LoVo (cell line): ENCODE measurements around the gene RAF1.
"Not testable (repeated sequence)": the region's sequence is repeated elsewhere in the genome, so short reads cannot be mapped to it uniquely, and the experiment has no call there.

Source experiments
- DNase-seq: peaks from one replicate; pipeline ENCODE4 v3.0.0-alpha.2; 2016; ENCODE audit warnings: low spot score

The RAF1 gene

GRCh38 chr3:12675115-12675810 is 11.3 kb upstream of the RAF1 start:
- DNase-seq = no peak

- DNase-seq = not testable (repeated sequence)
These were observed 10.2 kb upstream of the RAF1 start for GRCh38 chr3:12673956-12674736.

- no peak for DNase-seq
These were observed 7.2 kb upstream of the RAF1 start for GRCh38 chr3:12671120-12671450.

DNA sequence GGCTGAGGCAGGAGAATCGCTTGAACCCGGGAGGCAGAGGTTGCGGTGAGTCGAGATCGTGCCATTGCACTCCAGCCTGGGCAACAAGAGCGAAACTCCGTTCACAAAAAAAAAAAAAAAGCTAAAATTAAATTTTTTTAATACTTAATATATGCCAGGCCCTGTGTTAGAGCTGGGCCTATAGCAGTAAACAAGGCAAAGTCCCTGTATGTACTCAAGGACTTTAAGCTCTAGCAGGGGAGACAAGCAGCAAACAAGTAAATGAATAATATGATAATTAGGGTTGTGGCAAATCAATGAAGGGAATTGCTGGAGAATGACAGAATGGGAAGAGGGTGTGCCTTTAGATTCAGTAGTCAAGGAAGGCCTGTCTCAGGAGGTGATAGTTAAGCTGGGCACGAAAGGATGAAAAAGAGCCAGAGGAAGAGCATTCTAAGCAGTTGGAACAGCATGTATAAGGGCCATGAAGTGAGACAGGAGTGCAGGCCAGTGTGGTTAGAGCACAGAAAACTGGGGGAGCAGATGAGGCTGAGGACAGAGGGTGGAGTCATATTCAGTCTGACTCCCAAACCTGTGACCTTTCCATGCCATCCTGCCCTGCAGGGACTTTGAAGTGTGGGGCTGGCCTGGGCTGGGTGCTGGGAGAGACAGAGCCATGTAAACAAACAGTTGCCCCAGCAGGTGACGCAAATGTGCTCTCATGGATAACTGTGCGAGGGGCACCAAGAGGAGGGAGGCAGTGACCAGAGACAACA is 6.6 kb upstream of the RAF1 start:
- DNase-seq = no peak

- peak; percentile 19 for DNase-seq
These were observed 449 bp downstream of the RAF1 start for GRCh38 chr3:12663401-12663935.

DNA sequence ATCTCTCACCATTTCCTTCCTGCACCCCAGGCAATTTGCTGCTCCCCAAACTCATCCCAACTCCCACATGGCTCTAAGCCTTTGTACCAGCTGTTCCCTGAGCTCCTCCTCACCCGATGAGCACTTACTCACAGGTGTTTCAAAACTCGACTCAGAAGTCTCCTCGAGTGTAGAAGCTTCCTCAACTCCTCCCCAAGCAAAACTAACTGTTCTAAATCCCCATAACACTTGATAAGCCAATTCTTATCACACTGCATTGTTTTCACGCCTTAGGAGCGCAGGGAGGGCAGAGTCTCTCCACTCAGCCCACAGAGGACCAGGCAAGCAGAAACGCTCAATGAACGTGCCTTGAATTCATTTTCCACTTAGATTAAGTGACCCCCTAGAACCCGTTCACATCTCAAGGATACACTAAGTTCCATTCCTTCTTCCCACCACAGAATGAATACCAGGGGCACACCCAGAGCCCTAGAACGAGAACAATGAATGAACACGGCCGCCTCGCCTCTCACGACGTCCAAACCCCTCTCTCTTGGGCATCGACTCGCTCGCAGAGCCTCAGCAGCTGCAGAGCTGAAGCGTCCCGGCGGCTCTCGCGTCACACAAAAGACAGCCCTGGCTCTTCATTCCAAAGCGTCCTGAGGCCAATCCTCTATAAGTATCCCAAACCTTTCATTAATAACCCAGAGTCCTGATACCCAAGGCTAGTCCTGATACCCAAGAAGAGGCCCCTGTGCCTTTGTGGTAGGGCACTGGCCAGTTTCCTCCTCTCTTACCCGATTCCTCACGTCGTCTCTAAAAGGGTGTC is 1.1 kb downstream of the RAF1 start:
- peak; percentile 20 for DNase-seq

DNA sequence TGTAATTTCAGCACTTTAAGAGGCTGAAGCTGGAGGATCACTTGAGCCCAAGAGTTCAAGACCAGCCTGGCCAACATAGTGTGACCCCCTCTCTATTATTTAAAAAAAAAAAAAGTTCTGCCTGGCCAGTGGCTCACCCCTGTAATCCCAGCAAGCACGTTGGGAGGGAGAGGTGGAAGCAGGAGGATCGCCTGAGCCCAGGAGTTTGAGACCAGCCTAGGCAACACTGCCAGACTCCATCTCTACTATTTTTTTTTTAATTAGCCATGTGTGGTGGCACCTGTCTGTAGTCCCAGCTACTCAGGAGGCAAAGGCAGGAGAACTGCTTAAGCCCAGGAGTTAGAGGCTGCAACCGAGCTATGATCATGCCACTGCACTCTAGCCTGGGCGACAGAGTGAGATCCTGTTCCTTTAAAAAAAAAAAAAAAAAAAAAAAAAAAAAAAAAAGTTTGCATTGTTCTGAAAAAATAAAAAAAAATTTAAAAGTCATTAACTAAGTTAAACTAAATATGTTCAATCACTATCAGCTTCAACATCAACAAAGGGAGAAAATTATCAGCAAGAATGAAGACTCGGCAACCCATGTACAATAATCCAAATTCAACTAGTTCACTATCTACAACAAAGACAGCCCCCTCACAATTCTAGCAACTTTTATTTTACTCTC is 1.9 kb downstream of the RAF1 start:
- DNase-seq = no peak

DNA sequence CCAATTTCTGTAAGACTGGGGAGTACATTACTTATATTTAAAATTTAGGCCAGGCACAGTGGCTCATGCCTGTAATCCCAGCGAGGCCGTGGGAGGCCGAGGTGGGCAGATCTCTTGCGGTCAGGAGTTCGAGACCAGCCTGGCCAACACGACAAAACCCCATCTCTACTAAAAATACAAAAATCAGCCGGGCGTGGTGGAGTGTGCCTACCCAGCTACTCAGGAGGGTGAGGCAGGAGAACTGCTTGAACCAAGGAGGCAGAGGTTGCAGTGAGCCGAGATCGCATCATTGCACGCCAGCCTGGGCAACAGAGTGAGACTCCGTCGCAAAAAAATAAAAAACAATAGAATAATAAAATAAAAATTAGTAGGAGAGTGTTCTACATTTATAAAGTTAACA is 2.5 kb downstream of the RAF1 start:
- not testable (repeated sequence) for DNase-seq

DNA sequence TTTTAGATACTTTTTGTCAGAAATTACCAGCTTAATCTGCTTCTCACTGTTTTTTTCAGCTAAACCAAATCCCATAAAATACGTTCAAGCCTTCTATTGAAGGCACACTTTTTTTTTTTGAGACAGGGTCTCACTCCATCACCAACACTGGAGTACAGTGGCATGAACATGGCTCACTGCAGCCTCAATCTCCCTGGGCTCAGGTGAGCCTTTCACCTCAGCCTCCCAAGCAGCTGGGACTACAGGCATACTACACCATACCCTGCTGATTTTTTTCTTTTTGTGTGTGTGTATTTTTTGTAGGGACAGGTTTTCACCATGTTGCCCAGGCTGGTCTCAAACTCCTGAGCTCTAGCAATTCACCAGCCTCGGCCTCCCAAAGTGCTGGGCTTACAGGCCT is 3.7 kb downstream of the RAF1 start:
- DNase-seq = no peak

- no peak for DNase-seq
These were observed 4.5 kb downstream of the RAF1 start for GRCh38 chr3:12659316-12660015.

DNA sequence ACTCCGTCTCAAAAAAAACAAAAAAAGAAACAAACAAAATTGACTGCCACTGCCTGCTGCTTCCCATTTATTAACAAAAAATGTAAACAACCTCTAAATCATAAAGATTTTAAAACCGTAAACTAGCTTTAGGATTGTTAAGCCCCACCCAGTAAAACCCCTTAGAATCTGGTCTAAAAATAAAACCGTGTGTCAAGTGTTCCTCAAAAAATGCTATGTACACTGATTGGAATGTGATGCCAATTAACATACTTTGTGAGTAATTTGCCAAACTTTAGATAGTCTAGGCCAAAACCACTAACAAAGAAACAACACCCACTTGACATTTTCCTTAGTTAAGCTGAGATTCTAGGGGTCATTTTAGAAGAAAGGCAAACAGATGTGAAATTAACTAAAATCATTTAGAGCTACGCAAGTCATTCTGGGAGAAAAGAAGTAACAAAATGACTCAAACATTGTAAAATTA is 5.3 kb downstream of the RAF1 start:
- DNase-seq = peak; percentile 37

GRCh38 chr3:12656850-12657249 is 7.1 kb downstream of the RAF1 start:
- DNase-seq = no peak

DNA sequence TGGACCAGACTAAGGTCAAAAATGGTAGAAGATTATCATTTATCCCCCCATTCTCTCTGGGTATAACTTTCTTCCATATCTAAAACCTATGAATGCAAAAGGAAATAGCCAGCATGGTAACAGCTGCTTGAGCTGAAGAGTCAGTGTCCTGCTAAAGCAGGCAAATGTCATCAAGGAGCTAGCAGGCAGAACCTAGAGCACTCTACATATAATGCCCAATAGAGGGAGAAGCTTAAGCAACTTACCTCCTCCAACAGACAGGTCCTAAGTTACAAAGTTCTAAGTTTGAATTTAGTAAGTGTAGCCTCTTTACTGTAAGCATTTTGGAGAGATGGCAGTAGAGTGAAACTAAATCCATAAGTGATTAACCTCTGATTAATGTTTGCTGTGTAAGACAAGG is 7.7 kb downstream of the RAF1 start:
- DNase-seq = no peak

DNA sequence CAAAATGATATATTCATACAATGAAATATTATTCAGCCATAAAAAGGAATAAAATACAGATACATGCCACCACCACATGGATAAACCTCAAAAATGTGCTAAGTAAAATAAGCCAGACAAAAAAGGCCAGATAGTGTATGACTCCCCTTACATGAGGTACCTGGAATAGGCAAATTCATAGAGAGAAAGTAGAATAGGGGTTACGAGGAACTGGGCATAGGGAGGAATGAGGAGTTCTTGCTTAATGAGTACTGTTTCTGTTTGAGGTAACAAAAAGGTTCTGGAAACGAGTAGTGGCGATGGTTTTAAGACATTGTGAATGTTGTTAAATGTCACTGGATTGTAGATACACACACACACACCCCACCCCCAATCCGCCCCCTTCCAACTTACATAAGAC is 8.2 kb downstream of the RAF1 start:
- no peak for DNase-seq

DNA sequence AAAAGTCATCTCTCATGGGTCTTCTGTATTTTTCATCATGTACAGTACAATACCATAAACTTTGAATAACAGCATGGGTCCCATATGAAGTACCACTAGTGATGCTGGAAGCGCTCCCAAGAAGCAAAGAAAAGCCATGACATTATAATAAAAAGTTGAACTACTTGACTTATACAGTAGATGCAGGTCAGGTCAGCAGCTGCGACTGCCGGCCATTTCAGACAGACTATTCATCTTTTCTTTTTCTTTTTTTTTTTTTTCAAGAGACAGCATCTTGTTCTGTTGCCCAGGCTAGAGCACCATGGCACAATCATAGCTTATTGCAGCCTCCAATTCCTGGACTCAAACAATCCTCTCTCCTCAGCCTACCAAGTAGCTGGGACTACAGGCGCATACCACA is 10.2 kb downstream of the RAF1 start:
- no peak for DNase-seq

DNA sequence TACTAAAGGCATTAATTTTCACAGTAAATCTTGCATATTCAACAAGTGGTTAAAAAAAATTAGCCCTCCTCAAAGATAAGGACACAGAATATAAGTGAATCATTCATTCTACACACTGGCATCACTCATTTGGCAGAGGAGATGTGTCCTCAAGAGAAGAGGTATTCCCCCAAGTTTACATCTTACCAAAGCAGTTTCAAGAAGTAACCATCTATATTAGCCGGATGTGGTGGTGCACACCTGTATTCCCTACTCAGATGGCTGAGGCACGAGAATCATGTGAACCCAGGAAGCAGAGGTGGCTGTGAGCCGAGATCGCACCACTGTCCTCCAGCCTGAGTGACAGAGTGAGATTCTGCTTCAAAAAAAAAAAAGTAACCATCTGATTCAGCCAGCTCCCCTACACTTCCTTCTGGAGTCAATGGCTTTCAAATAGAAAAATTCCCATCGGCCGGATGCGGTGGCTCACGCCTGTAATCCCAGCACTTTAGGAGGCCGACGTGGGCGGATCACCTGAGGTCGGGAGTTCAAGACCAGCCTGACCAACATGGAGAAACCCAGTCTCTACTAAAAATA is 15.4 kb downstream of the RAF1 start:
- DNase-seq = no peak

GRCh38 chr3:12644331-12644937 is 19.5 kb downstream of the RAF1 start:
- DNase-seq = no peak

DNA sequence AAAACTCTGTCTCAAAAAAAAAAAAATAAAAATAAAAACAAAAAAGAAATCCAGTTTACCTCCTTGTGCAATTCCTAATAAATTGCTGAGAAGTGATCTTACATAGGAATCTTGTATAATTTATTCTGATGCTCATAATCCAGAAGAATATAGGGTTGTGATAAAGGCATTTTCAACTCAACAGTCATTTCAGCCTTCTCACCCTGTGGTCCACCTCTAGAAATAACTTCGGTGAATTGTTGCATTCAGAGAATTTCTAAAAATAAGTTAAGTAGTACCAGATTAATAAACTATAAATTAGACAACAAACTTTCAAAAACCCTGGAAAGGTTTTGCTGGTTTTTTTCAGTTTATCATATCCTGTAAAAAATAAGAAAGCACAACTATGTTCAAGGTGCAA is 20.2 kb downstream of the RAF1 start:
- DNase-seq = no peak

GRCh38 chr3:12643010-12643380 is 20.9 kb downstream of the RAF1 start:
- DNase-seq = no peak

- DNase-seq = not testable (repeated sequence)
These were observed 23.1 kb downstream of the RAF1 start for GRCh38 chr3:12640853-12641252.
